ENCODE results near the gene ST7L.
"Not testable (repeated sequence)": the region's sequence is repeated elsewhere in the genome, so short reads cannot be mapped to it uniquely, and the experiment has no call there.

Gene ST7L, protein sequence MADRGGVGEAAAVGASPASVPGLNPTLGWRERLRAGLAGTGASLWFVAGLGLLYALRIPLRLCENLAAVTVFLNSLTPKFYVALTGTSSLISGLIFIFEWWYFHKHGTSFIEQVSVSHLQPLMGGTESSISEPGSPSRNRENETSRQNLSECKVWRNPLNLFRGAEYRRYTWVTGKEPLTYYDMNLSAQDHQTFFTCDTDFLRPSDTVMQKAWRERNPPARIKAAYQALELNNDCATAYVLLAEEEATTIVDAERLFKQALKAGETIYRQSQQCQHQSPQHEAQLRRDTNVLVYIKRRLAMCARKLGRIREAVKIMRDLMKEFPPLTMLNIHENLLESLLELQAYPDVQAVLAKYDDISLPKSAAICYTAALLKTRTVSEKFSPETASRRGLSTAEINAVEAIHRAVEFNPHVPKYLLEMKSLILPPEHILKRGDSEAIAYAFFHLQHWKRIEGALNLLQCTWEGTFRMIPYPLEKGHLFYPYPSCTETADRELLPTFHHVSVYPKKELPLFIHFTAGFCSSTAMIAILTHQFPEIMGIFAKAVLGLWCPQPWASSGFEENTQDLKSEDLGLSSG

DNA sequence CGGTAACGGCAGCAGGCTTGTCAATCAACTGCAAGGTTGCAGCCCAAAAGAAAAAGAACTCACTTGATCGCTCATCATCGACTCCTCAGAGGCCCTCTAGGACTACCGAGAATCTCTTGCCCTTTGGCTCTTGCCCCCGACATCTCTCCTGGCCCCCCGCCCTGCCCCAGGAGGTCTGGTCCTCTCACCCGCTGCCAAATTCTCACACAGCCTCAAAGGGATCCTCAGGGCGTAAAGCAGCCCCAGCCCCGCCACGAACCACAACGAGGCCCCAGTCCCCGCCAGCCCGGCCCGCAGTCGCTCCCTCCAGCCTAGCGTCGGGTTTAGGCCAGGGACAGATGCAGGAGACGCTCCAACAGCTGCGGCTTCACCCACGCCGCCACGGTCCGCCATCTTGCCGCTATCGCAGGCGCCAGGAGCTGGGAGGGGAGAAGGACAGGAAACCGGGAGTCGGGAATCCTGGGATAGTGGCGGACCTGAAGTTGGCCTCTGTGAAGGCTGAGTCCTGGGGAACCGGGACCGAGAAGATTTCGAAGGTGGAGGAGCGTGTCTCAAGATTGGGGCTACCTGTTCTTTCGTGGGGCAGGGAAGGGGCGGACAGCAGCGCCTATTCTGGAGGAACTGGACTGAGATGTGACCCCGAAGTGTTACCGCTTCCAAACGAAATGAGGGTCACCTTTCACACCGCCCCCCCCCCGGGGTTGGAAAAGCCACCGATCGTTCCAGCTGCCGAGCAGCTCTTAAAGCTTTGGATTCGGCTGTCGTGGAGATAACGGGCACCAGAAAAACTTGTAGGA lies at the start of gene ST7L:
Gene ST7L, minus strand, starts transcription at position 421 of the 797 bp plus-strand sequence. Its CDS starts 28 bp downstream, at position 393.
- in situ Hi-C loops (cut with HindIII; ENCODE audit: low pct_ligation_motif_present, low pct_unique_long_range_greater_than_20kb, low sequenced_read_pairs) = no loop called here
- peak; percentile 68 for DNase-seq

DNA sequence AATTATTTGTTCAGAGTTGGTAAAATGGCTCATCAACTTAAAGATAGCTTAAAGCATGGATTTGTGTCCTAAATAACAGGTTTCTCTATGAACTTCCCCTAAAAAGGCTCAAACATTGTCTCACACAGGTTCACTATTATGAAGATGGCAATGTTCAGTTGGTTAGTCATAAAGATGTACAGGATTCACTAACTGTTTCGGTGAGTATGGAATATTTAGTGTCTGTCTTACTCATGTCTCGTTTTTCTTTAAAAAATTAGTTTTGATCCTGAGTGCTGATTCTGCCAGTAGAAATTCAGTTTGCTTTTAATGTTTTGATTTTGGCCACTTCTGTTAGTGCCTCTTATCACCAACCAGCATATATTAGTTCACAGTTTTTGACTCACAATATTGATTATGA lies 48.0 kb upstream of the ST7L start:
- in situ Hi-C loops (cut with HindIII; ENCODE audit: low pct_ligation_motif_present, low pct_unique_long_range_greater_than_20kb, low sequenced_read_pairs) = no loop called here
- no peak for DNase-seq

DNA sequence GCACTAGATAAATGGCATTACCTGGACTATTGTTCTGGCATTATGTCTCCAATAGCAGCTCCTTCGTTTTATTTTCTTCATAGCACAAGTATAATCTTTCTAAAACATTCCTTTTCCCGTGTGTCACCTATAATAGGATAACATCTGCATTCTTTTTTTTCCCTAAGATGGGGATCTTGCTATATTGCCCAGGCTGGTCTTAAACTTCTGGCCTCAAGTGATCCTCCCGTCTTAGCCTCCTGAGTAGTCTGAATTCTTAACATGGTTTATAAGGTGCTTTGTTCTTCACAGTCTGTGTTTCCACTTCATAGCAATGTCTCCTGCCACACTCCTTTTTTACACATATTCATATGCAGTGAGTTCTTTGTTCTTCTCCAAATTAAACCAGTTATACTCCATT lies 46.9 kb upstream of the ST7L start:
- in situ Hi-C loops (cut with HindIII; ENCODE audit: low pct_ligation_motif_present, low pct_unique_long_range_greater_than_20kb, low sequenced_read_pairs) = no loop called here
- no peak for DNase-seq

DNA sequence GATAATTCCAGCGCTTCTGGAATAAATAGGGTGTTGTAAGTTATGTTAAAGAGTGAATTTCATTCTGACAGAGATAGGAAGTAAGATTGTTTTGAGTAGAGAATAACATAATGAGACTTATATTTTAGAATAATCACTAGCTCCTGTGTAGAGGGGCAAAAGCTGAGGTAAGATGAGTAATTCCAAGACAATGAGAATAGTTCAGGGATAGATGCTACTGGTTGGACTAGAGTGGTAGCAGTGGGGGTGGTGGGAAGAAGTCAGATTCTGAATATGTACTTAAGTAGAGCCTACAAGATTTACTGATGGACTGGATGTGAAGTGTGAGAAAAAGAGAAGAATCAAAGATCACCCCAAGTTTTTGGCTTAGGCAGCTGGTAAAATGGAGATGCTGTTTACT lies 32.3 kb upstream of the ST7L start:
- in situ Hi-C loops (cut with HindIII; ENCODE audit: low pct_ligation_motif_present, low pct_unique_long_range_greater_than_20kb, low sequenced_read_pairs) = no loop called here

DNA sequence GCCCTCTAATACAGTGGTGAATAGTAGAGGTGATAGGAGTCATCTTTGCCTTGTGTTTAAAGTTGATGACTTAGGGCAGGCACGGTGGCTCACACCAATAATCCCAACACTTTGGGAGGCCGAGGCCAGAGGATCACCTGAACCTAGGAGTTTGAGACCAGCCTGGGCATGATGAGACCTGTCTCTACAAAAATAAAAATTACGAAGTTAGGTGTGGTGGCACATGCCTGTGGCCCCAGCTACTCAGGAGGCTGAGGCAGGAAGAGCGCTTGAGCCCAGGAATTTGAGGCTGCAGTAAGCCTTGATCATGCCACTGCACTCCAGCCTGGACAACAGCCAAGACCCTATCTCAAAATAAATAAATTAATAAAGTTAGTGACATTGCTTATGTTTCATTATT lies 27.3 kb upstream of the ST7L start:
- in situ Hi-C loops (cut with HindIII; ENCODE audit: low pct_ligation_motif_present, low pct_unique_long_range_greater_than_20kb, low sequenced_read_pairs) = no loop called here
- no peak for DNase-seq

More for the DNA sequence above, 32.3 kb upstream of the ST7L start:
- no peak for DNase-seq

DNA sequence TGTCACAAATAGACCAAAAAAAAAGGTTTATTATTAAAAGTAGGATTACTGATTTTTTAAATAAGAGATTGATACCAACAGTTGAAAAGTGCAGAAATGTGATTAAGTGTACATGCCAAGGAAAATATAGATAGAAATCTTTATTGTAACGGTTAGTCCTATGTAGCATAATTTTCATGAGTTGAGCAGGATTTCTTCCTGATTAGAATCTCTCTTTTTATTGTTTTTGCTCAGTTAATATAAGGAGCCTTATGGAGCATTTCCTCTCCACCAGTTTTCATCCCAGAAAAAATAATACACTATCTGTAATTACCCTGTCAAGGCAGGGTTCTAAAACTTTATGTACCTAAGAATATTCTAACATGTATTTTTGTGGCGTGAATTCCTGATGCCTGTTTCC lies 24.1 kb upstream of the ST7L start:
- in situ Hi-C loops (cut with HindIII; ENCODE audit: low pct_ligation_motif_present, low pct_unique_long_range_greater_than_20kb, low sequenced_read_pairs) = no loop called here
- DNase-seq = no peak

DNA sequence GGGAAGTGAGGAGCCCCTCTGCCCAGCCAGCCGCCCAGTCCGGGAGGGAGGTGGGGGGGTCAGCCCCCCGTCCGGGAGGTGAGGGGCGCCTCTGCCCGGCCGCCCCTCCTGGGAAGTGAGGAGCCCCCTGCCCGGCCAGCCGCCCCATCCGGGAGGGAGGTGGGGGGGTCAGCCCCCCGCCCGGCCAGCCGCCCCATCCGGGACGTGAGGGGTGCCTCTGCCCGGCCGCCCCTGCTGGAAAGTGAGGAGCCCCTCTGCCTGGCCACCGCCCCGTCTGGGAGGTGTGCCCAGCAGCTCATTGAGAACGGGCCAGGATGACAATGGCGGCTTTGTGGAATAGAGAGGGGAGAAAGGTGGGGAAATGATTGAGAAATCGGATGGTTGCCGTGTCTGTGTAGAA lies 21.5 kb upstream of the ST7L start:
- in situ Hi-C loops (cut with HindIII; ENCODE audit: low pct_ligation_motif_present, low pct_unique_long_range_greater_than_20kb, low sequenced_read_pairs); DNase-seq: not testable (repeated sequence)

DNA sequence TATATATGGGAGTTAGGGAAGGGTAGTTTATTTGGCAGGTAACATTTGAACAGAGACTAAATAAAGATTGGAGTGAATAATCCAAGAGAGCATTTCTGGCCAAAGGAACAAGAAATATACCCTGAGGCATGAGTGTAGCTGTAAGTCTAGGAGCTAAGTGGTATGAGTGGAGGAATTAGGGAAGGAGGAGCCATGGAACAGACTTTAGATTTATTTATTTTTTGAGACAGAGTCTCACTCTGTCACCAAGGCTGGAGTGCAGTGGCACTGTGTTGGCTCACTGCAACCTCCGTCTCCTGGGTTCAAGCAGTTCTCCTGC lies 19.1 kb upstream of the ST7L start:
- DNase-seq = no peak
- in situ Hi-C loops (cut with HindIII; ENCODE audit: low pct_ligation_motif_present, low pct_unique_long_range_greater_than_20kb, low sequenced_read_pairs) = no loop called here

DNA sequence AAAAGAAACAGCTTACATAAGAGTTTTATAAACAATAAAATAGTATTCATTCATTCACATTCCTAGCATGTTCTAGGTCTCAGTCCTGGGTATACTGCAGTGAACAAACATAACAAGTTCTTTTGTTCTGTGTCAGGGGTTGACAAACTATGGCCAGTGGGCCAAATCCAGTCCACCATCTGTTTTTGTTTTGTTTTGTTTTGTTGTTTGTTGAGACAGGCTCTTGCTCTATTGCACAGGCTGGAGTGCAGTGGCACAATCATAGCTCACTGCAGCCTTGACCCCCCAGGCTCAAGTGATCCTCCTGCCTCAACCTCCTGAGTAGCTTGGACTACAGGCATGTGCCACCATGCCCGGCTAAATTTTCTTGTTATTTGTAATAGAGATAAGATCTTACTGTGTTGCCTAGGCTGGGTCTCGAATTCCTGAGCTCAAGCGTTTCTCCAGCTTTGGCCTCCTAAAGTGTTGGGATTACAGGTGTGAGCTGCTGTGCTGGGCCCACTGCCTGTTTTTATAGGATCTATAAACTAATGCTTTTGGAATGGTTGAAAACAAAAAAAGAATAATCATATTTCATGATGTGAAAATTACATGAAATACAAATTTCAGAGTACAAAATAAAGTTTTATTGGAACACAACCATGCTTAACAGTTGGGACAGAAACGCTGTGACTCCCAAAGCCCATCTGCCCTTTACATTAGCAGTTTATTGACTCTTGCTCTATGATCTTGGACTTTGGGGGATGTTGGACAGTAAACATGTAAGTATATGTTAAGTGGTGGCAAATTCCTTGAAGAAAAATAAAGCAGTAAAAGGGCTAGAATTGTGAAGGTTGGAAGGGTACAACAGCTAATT lies 18.5 kb upstream of the ST7L start:
- DNase-seq = no peak
- in situ Hi-C loops (cut with HindIII; ENCODE audit: low pct_ligation_motif_present, low pct_unique_long_range_greater_than_20kb, low sequenced_read_pairs) = no loop called here

DNA sequence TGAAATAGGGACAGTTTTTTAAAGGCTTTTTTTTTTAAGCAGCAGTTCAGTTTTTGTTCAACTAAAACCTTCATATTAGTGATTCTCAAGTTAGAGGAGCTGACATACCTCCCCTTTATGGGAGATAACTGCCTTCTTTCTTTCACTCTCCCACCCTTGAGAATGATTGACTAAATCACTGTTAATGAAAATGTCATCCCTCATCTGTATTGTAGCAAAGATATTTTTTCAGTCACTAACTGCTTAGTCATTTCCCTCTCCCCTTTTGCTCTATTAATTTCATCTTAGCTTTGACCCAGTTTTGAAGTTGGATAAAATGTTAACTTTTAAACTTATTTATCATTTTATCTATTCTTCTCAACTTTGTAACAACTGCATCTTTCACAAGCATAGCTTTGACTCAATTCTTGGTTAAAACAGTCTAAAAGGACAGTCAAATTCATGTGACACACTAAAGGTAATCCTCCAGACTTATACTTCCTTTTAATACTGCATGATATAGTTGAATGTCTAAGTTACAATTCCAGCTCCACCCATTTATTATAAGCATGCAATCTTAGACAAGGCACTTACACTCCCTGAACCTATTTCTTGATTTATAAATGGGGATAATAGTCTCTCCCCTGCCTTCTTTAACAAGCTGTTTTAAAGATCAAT lies 17.8 kb upstream of the ST7L start:
- in situ Hi-C loops (cut with HindIII; ENCODE audit: low pct_ligation_motif_present, low pct_unique_long_range_greater_than_20kb, low sequenced_read_pairs) = no loop called here
- DNase-seq = peak; percentile 26

DNA sequence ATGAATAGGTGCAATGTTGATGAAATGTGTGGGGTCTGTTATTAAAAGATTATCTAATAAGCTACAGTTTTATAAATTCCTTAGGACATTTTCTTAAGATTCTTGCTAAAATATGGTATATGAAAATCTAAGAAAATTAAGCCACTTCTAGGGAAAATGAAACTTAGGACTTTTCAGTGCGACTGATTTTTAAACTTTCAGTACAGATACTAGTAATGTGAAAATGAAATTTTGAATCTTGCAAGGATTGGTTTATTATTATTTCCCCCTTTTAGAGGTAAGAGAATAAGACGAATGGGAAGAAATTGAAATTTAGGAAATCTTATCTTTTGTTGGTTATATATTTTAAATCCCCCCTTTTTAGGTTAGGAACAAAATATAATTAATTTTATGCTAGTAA lies 17.1 kb upstream of the ST7L start:
- in situ Hi-C loops (cut with HindIII; ENCODE audit: low pct_ligation_motif_present, low pct_unique_long_range_greater_than_20kb, low sequenced_read_pairs) = no loop called here

DNA sequence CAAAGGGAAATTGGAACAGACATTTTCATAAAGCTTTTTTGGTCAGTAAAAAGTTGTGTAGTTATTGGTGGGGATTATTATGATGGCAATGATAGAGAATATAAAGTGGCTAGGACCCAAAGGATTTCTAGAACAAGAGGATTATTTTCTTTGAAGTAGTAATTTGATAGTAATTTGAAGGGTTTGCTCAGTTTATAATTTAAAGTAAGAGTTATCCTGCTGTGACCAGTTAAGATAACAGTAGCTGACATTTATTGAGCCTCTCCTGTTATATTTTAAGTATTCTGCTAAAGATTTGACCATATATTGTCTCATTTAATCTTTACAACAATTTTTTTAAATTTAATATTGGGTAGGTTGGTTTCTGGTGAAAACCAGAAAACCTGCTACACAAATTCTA lies 15.4 kb upstream of the ST7L start:
- in situ Hi-C loops (cut with HindIII; ENCODE audit: low pct_ligation_motif_present, low pct_unique_long_range_greater_than_20kb, low sequenced_read_pairs) = no loop called here
- DNase-seq = no peak

More for the DNA sequence above, 17.1 kb upstream of the ST7L start:
- no peak for DNase-seq

DNA sequence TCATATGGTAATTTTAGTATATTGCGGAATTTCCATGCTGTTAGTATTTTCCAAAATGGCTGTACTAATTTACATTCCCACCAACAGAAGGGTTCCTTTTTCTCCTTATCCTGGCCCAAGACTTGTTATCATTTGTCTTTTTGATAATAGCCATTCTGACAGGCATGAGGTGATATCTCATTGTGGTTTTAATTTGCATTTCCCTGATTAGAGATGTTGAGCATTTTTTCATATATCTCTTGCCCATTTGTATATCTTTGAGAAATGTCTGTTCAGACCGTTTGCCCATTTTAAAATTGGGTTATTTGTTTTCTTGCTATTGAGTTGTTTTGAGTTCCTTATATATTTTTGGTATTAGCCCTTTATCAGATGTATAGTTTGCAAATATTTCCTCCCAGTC lies 14.7 kb upstream of the ST7L start:
- in situ Hi-C loops (cut with HindIII; ENCODE audit: low pct_ligation_motif_present, low pct_unique_long_range_greater_than_20kb, low sequenced_read_pairs) = no loop called here
- DNase-seq = no peak

DNA sequence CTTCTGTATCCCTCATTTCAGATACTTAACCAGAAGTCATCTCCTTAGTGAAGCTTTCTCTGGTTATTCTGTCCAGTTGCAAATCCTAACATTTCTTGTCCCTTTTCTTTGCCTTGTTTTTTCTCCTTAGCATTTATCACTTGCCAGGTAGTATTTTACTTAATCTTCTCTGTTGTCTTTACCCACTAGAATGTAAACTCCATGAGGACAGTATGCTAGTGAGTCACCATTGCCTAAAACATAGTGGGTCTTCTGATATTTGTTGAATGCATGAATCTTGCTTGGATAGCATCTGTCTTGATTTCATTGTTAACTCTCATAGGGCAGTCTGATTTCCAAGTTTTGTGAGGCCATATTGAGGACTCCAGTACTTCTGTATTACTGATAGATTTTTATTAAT lies 10.3 kb upstream of the ST7L start:
- DNase-seq = no peak
- in situ Hi-C loops (cut with HindIII; ENCODE audit: low pct_ligation_motif_present, low pct_unique_long_range_greater_than_20kb, low sequenced_read_pairs) = no loop called here

DNA sequence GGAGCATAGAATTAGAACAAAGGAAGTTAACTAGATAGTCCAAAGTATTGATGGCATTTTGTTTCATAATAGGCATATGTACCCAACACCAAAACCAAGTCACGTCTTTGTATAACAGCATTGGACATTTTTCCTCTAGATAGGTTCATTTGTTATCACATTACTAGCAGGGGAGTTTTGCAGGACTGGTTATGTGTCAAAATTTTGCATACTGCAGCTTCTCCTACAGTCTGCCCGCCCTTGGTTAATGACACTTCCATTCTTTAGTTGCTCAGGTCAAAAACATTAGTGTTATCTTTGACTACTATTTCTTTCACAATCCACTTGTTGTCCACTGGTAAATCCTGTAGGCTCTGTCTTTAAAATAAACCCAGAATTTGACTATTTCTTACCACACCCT lies 9.6 kb upstream of the ST7L start:
- in situ Hi-C loops (cut with HindIII; ENCODE audit: low pct_ligation_motif_present, low pct_unique_long_range_greater_than_20kb, low sequenced_read_pairs) = no loop called here
- DNase-seq = no peak

DNA sequence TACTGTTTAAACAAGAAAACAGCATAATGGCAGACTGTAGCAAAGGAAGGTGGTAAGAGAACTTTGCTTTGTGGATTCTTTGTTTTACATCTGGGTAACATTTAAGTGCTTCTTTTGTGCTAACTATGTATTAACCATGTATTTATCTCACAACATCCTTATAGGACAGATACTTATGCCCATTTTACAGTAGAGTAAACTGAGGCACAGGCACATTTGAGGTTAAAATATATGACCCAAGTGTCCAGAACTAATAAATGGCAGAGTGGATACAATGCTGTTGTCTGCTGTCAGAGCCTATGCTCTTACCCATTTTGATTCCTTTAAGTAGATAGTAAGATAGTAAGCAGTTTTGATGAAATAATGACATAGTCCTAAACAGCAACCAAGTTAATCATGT lies 7.9 kb upstream of the ST7L start:
- in situ Hi-C loops (cut with HindIII; ENCODE audit: low pct_ligation_motif_present, low pct_unique_long_range_greater_than_20kb, low sequenced_read_pairs) = no loop called here
- DNase-seq = no peak

DNA sequence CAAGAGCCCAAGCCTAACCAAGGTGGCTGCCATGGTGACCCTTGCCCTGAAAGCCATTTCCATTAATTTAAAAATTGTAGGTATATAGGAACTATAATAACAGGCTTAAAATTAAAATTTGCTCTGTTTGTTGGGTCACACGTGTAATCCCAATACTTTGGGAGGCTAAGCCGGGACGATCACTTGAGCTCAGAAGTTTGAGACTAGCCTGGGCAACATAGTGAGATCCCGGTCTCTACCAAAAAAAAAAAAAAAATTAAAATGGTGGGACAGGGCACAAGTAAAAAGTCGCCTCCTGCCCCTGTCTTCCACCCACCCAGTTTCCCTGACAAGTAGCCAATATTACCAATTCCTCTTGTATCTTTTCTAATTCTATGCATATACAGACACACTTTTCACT lies 7.3 kb upstream of the ST7L start:
- in situ Hi-C loops (cut with HindIII; ENCODE audit: low pct_ligation_motif_present, low pct_unique_long_range_greater_than_20kb, low sequenced_read_pairs) = no loop called here
- DNase-seq = no peak

DNA sequence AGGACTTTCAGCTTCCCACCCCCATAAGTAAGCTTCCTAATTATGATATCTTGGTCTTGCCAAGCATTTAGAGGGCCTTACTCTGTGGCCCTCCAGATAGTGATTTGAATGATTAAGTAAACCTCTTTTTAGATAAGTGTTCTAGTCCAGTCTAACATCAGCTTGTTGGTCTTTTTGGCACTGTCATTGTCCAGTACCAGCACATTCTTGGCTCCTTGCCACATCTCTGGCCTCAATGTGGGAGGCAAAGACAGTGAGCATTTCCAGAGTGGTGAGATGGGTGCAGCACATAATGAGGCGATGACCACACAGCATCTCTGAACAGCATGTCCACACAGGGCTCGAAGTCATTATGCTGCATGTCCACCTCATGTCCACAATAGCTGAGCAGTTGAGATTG lies 6.8 kb upstream of the ST7L start:
- in situ Hi-C loops (cut with HindIII; ENCODE audit: low pct_ligation_motif_present, low pct_unique_long_range_greater_than_20kb, low sequenced_read_pairs) = no loop called here
- peak; percentile 8 for DNase-seq
